ENCODE data around the gene NR2C2AP. TPM values are rescaled to one million over a fixed set of nuclear protein-coding genes. Genes with fewer than 3 reads are reported as not detected.

The NR2C2AP gene
- total RNA-seq, 2 experiments from 2014 or later: 34.7 to 46.6 TPM

DNA sequence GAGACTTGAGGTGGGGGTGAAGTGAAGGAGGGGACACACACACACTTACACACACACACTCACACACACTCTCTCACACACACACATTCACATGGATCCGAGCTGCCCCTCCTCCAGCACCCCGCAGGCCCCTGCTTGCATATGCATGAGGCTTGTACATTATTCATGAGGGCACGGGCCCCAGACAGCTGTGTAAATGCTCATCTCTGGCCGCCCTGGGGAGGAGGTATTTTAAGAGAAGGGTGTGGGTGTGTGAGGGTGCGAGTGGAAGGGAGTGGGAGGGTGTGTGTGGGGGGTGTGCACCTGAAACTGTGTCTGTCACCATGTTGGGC lies 10.9 kb upstream of the NR2C2AP start:
- no peaks in the 10 kb centered on the region for H3K36me3 Mint-ChIP-seq (ENCODE audit: low read depth)
- ChIA-PET POLR2A (no interaction called here), CTCF (no interaction called here)
- no peak overlapping the region for H3K27ac Mint-ChIP-seq
- no peak for DNase-seq
- H3K4me3 Mint-ChIP-seq: no peak overlapping the region
- no peaks in the 10 kb centered on the region for H3K9me3 Mint-ChIP-seq (ENCODE audit: low read depth)
- H3K27me3 Mint-ChIP-seq: peaks cover 44% of the 10 kb centered on the region
- peaks cover 2% of the 10 kb centered on the region for H3K4me1 Mint-ChIP-seq
- no peak for ATAC-seq
- intact Hi-C loops (cut with DNase I, micrococcal nuclease): no loop called here

DNA sequence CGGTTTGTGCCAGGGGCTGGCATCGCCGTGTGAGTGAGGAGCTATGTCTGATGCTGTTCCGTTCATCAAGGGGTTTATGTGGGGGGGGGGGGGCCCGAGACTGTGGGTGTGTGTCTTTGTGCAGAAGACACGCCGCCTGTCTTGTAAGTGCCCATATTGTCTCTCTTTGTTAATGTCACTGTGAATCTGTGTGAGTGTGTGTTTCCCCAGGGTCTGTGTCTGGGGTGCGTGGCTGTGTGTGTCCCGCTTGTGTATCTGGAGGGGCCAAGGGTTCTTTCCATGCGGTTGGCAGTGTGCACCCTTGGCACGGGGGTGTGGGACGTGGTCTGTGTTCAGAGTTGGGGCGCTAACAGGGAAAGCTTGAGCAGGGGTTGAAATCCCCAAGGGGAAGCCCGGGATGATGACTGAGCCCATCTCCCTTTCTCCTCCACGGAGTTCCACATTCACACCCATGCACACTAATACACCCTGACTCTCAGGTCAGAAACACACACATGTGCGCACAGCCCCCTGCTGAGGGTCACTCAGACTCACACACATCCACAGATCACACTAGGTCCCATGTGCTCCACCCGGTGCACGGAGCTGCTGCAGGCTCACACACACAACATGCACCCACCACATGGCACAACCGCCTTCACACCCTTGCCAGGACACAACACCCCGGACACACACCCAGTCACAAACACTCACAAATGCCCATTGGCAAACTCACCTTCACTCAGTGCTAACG lies 10.4 kb upstream of the NR2C2AP start:
- peaks cover 2% of the 10 kb centered on the region for H3K4me1 Mint-ChIP-seq

DNA sequence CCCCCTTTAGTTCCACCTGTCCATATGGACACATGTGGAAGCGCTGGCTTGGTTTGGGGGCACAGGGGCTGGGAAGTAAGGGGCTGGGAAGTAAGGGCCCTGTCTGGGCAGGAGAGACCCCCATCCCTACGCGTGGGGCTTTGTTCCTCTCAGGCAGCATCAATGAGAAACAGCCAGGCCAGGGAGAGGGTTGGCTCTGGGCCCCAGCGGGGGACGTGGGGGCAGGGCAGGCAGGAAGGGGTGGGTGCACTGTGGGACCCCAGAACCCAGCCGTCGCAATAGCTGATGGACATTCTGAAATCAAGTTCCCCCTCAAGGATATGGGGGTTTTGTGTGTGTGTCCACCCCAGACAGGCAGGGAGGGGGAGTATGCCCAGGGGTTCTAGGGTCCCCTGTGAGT lies 9.7 kb upstream of the NR2C2AP start:
- Mint-ChIP-seq H3K9me3 (ENCODE audit: low read depth) (no peaks in the 10 kb centered on the region), H3K27me3 (peaks cover 44% of the 10 kb centered on the region), H3K4me3 (no peak overlapping the region), H3K4me1 (peaks cover 2% of the 10 kb centered on the region), H3K27ac (no peak overlapping the region), H3K36me3 (ENCODE audit: low read depth) (no peaks in the 10 kb centered on the region)
- POLR2A ChIA-PET: no interaction called here
- no peak for ATAC-seq
- intact Hi-C loops (cut with DNase I, micrococcal nuclease): no loop called here
- CTCF ChIA-PET: no interaction called here
- no peak for DNase-seq

More for the DNA sequence above, 10.4 kb upstream of the NR2C2AP start:
- no peak overlapping the region for H3K4me3 Mint-ChIP-seq
- no peak overlapping the region for H3K27ac Mint-ChIP-seq
- H3K36me3 Mint-ChIP-seq (ENCODE audit: low read depth): no peaks in the 10 kb centered on the region
- intact Hi-C loops (cut with DNase I, micrococcal nuclease): no loop called here
- ChIA-PET CTCF (no interaction called here), POLR2A (no interaction called here)
- DNase-seq (no peak), ATAC-seq (no peak)
- peaks cover 44% of the 10 kb centered on the region for H3K27me3 Mint-ChIP-seq
- H3K9me3 Mint-ChIP-seq (ENCODE audit: low read depth): no peaks in the 10 kb centered on the region

DNA sequence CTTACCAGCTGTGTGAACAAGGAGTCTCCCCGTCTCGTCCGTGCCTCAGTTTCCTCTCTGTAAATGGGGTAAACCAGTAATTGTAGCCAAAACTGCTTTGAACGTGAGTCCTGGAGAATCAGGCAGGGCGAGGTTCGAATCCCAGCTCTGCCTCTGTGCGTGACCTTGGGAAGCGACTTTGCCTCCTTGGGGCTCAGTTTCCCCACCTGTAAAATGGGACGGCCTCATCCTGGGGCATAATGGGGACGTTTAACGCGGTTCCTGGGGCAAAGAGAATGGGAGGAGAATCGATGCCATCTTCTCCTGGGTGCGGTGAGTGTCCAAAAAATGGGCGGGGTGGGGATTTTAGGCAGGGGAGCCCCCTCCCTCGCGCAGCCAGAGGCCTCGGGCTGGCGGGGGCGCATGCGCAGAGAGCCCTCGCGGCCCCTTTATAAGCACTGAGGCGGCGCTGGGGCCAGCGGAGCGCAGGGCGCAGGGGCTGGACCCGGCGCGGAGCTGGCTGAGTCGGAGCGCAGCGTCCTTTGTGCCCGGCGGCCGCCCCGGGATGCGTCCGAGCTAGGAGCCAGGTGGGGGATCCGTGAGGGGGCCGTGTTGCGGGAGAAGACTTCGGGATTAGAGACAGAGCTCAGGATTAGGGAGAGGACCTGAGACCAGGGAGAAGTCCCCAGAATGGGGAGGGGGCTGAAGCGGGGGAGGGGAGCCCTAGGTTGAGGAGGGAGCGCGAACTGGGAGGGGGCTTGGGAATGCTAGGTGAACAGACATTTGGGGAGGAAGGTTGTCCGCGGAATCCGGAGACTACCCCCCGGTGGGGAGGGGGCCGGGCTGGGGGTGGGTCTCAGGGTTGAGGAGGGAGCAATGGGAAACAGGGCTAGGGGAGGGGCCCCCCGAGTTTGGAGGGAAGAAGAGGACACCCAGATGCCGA lies 8.5 kb upstream of the NR2C2AP start, which contains the start of gene NCAN:
TSS of gene NCAN (plus strand) at position 460 of the 922 bp plus-strand sequence. CDS start 4,996 bp downstream, outside the sequence.
- ChIA-PET POLR2A (interaction anchor here (0.6 to 0.7 kb wide), 2 partner anchors 11 to 57 kb away, joined by 3 read pairs; no protein-coding TSS in a partner anchor), CTCF (no interaction called here)
- peaks cover 14% of the 10 kb centered on the region for H3K4me1 Mint-ChIP-seq
- H3K4me3 Mint-ChIP-seq: no peak within 1 kb of the TSS
- peaks cover 4% of the 10 kb centered on the region for H3K9me3 Mint-ChIP-seq (ENCODE audit: low read depth)
- ATAC-seq (no peak), DNase-seq (no peak)
- peaks cover 40% of the 10 kb centered on the region for H3K27me3 Mint-ChIP-seq
- no peak within 1 kb of the TSS for H3K27ac Mint-ChIP-seq
- no peaks in the 10 kb centered on the region for H3K36me3 Mint-ChIP-seq (ENCODE audit: low read depth)
- intact Hi-C loops (cut with DNase I, micrococcal nuclease): no loop called here

DNA sequence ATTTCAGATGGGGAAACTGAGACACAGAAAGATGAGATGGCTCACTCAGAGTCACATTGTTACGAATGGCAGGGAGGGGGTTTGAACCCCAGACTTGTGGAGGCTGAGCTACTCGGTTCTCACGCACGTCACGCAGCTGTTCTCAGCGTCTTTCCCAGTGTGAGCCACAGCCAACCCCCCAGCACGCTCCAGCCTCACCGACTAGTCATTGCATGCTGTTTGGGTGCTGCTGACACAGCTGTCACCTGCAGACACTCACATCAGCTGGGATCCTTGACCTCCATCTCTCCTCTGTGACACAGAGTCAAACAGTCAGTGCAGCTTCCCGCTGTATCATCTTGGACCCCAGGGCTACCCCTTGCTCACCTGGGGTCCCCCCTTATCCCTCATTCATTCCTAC lies 6.2 kb upstream of the NR2C2AP start:
- ChIA-PET CTCF (interaction anchor here (0.6 kb wide), 1 partner anchor 665 kb away, joined by 3 read pairs; no protein-coding TSS in a partner anchor), POLR2A (no interaction called here)
- H3K9me3 Mint-ChIP-seq (ENCODE audit: low read depth): peaks cover 4% of the 10 kb centered on the region
- ATAC-seq (no peak), DNase-seq (no peak)
- no peak overlapping the region for H3K4me3 Mint-ChIP-seq
- no peak overlapping the region for H3K27ac Mint-ChIP-seq
- intact Hi-C loops (cut with DNase I, micrococcal nuclease): no loop called here
- peaks cover 32% of the 10 kb centered on the region for H3K27me3 Mint-ChIP-seq
- peaks cover 16% of the 10 kb centered on the region for H3K4me1 Mint-ChIP-seq
- H3K36me3 Mint-ChIP-seq (ENCODE audit: low read depth): no peaks in the 10 kb centered on the region

DNA sequence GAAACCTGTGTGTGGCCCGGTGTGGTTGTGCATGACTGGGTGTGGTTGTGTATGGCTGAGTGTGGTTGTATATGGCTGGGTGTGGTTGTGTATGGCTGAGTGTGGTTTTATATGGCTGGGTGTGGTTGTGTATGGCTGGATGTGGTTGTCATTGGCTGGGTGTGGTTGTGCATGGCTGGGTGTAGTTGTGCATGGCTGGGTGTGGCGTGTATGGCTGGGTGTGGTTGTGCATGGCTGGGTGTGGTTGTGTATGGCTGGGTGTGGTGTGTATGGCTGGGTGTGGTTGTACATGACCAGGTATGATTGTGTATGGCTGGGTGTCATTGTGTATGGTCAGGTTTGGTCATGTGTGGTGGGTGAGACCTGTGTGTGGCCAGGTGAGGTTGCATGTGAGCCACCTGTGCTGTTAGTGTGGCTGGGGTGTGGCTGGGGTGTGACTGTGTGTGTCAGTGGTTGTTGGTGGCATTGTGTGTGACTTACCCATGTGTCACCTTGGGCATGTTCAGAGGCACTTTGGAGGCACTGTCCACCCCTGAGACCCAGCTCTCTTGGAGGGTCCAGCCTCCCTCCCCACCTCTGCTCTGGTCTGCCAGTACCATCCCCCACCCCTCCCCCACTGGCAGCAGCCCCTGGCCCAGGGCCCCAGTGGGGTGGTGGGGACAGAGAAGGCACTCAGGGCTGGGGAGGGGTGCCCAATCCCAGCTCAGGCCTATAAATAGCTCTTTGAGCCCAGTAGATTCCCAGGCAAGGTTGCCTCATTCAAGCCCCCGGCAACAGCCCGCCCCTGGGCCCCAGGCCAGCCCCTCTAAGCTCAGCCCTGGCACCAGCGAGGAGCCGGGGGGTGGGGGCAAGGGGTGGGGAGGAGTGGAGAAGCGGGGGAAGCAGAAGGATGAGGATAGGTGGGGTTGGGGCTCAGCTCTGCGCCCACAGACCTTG lies 4.7 kb upstream of the NR2C2AP start:
- H3K27me3 Mint-ChIP-seq: peaks cover 18% of the 10 kb centered on the region
- ATAC-seq (no peak), DNase-seq (no peak)
- peaks cover 17% of the 10 kb centered on the region for H3K4me1 Mint-ChIP-seq
- ChIA-PET POLR2A (interaction anchor here (0.5 kb wide), 1 partner anchor 77 kb away, joined by 6 read pairs; no protein-coding TSS in a partner anchor), CTCF (no interaction called here)
- no peak overlapping the region for H3K4me3 Mint-ChIP-seq
- peaks cover 4% of the 10 kb centered on the region for H3K9me3 Mint-ChIP-seq (ENCODE audit: low read depth)
- no peaks in the 10 kb centered on the region for H3K36me3 Mint-ChIP-seq (ENCODE audit: low read depth)
- no peak overlapping the region for H3K27ac Mint-ChIP-seq
- intact Hi-C loops (cut with DNase I, micrococcal nuclease): no loop called here

DNA sequence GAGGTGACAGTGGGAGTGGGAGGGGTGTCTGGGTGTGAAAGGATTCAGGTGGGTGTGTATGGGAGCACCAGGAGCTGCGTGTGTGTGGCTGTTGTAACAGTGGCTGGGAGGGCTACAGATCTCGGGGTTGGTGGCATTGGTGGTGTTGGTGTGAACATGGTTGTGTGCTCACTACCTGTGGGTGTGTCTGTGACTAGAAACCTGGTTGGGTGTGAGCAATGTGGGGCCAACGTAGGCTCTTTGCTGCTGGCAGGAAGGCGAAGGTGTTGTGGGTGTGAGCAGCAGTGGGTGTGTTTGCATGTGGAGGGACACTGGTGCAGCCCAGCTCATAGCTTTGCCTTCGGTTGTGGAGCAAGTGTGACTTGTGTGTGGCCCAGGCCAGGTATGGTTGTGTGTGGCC lies 3.7 kb upstream of the NR2C2AP start:
- intact Hi-C loops (cut with DNase I, micrococcal nuclease): no loop called here
- DNase-seq: no peak
- no peak overlapping the region for H3K4me3 Mint-ChIP-seq
- H3K27ac Mint-ChIP-seq: no peak overlapping the region
- H3K36me3 Mint-ChIP-seq (ENCODE audit: low read depth): peaks cover 9% of the 10 kb centered on the region
- H3K4me1 Mint-ChIP-seq: peaks cover 25% of the 10 kb centered on the region
- peaks cover 4% of the 10 kb centered on the region for H3K9me3 Mint-ChIP-seq (ENCODE audit: low read depth)
- ChIA-PET POLR2A (interaction anchor here (1.1 kb wide), 1 partner anchor 14 kb away, joined by 4 read pairs; no protein-coding TSS in a partner anchor), CTCF (interaction anchor here (0.6 to 0.8 kb wide), 2 partner anchors 129 to 346 kb away, joined by 3 read pairs; no protein-coding TSS in a partner anchor)
- peaks cover 10% of the 10 kb centered on the region for H3K27me3 Mint-ChIP-seq
- ATAC-seq: no peak

DNA sequence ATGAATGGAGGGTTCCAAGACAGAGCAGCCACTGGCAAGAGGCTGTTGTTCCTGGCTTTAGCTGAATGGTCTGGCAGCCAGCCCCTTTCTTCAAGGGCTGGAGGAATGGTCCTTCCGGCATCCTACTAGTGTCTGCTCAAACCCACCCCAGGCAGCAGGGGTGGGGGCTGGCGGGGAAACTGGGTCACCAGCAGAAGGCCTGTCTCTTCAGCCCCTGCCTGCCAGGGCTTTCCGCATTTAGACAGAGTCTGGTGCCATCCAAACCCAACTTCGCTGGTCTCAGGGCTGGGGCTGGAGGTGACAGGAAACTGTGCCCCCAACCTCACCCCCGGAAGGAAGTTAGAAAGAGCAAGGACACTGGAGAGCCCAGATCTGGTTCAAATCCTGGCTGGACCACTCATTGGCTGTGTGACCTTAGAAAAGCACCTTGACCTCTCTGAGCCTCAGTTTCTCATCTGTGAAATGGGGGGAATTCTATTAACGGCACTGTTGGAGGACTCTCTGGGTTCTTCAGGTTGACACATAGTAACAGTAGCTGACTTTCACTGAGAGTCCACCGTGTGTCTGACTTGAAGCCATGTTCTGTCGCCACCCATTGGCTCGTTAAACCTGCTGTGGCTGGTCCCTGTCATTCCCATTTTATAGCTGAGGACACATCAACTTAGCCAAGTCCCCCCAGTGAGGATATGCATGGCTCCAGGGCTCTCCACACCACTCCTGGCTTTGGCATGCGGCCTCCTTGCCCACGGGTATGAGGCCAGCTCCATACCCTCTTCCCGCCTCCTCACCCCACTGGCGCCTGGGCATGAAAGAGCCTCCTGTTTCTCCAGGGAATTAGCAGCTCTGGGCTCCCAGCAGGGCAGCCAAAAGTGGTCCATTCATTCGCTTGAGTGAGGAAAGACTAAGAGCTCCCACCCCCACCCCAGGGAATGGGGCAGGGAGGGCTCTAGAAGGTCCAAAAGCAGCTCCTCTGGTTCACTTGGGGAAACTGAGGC lies 2.5 kb upstream of the NR2C2AP start:
- intact Hi-C loops (cut with DNase I, micrococcal nuclease): no loop called here
- Mint-ChIP-seq H3K4me3 (no peak overlapping the region), H3K36me3 (ENCODE audit: low read depth) (peaks cover 10% of the 10 kb centered on the region), H3K4me1 (peaks cover 30% of the 10 kb centered on the region), H3K27me3 (peaks cover 3% of the 10 kb centered on the region), H3K27ac (no peak overlapping the region), H3K9me3 (ENCODE audit: low read depth) (peaks cover 4% of the 10 kb centered on the region)
- no peak for DNase-seq
- ChIA-PET CTCF (interaction anchor here (0.8 to 1.8 kb wide), 3 partner anchors 19 to 347 kb away, joined by 3 to 10 read pairs (median 4); no protein-coding TSS in a partner anchor), POLR2A (interaction anchor here (1.1 kb wide), 1 partner anchor 13 kb away, joined by 4 read pairs; no protein-coding TSS in a partner anchor)
- no peak for ATAC-seq

DNA sequence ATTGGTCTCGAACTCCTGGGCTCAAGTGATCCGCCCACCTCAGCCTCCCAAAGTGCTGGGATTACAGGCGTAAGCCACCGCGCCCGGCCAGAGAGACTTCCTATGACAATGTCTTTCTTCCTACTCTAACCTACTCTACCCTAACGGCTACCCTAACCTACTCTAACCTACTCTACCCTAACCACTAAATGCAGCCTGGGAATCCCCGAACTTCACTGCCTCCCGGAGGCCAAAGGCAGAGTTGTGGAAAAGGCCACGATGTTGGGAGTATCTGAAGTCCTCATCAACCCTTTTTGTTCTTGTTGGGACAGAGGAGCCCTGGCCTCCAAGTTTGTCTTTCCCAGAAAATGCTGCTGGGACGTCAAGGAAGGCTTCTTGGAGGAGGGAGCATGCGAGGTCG lies 967 bp upstream of the NR2C2AP start:
- ATAC-seq: no peak
- H3K27ac Mint-ChIP-seq: no peak overlapping the region

DNA sequence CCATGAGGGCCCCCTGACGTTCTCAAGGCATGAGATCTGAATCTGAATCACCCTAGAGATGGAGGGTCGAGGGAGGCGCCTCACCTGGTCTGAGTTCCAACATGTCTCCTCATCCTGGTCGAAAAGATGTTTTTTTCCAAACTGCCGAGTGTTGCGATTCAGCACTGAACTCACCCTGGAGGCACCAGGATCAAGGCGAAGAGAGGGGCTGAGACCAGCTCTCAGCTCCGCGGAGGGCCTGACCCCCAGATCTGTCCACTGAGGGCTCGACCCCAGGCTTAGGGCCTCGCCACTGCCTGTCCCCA lies 555 bp downstream of the NR2C2AP start:
- ATAC-seq (peak; percentile 14), DNase-seq (no peak)
- intact Hi-C loops (cut with DNase I, micrococcal nuclease): loop anchor here (1.0 kb wide), 7 partner anchors 10 to 183 kb away; partner anchors contain the start of genes BORCS8 (in 2 of the 2), MAU2 (in 2 of the 2), RFXANK (in 2 of the 2) and SUGP1 (in 2 of the 2)
- H3K27me3 Mint-ChIP-seq: no peaks in the 10 kb centered on the region
- peaks cover 4% of the 10 kb centered on the region for H3K9me3 Mint-ChIP-seq (ENCODE audit: low read depth)
- H3K36me3 Mint-ChIP-seq (ENCODE audit: low read depth): peaks cover 26% of the 10 kb centered on the region
- ChIA-PET POLR2A (interaction anchor here (0.7 to 2.1 kb wide), 4 partner anchors 10 to 921 kb away, joined by 3 to 31 read pairs (median 4); partner anchors contain the start of genes BORCS8, JUND and RFXANK), CTCF (interaction anchor here (0.6 to 2.3 kb wide), 7 partner anchors 10 to 337 kb away, joined by 3 to 20 read pairs (median 3); partner anchors contain the start of genes BORCS8 and RFXANK)
- H3K4me3 Mint-ChIP-seq: peak overlapping the region; percentile 90
- H3K4me1 Mint-ChIP-seq: peaks cover 28% of the 10 kb centered on the region
- peak overlapping the region; percentile 84 for H3K27ac Mint-ChIP-seq

More for the DNA sequence above, 967 bp upstream of the NR2C2AP start:
- Mint-ChIP-seq H3K4me1 (peaks cover 30% of the 10 kb centered on the region), H3K4me3 (peak overlapping the region; percentile 90), H3K36me3 (ENCODE audit: low read depth) (peaks cover 16% of the 10 kb centered on the region), H3K27me3 (no peaks in the 10 kb centered on the region), H3K9me3 (ENCODE audit: low read depth) (peaks cover 4% of the 10 kb centered on the region)
- intact Hi-C loops (cut with DNase I, micrococcal nuclease): no loop called here
- ChIA-PET CTCF (interaction anchor here (2.3 kb wide), 1 partner anchor 11 kb away, joined by 20 read pairs; the partner anchor contains the start of genes BORCS8 and RFXANK), POLR2A (no interaction called here)
- DNase-seq: no peak
